ENCODE results near the gene IRF7. TPM values are rescaled to one million over a fixed set of nuclear protein-coding genes. Genes with fewer than 3 reads are reported as not detected.

The IRF7 gene
- total RNA-seq, 6 donors from 2014 or later: 32.6 to 123 (median 56.2) TPM

GRCh38 chr11:637333-637592, 21.5 kb upstream of the IRF7 start:
- H3K27me3 ChIP-seq: peaks cover 0 to 42% (median 21%) of the 10 kb centered on the region in 4 donors
- peaks cover 17 to 42% (median 27%) of the 10 kb centered on the region in 4 donors for H3K4me1 ChIP-seq
- no CpG with 5 or more reads among the region's 34 CpGs for WGBS, 2 donors
- H3K4me3 ChIP-seq: peak overlapping the region in 3 of 4 donors; percentile 28 to 35 (median 33)
- no peak overlapping the region for H3K27ac ChIP-seq
- DNase-seq: no peak
- H3K9me3 ChIP-seq: no peaks in the 10 kb centered on the region
- no peak for ATAC-seq (ENCODE audit: low FRiP score in 2 of 2)
- peaks cover 0 to 7% (median 0%) of the 10 kb centered on the region in 4 donors for H3K36me3 ChIP-seq
- TF ChIP-seq POLR2AphosphoS5 (IDR thresholded peaks at IDR 0.05) (no peak), EP300 (IDR thresholded peaks at IDR 0.05) (no peak), POLR2A (IDR thresholded peaks at IDR 0.05) (no peak)
- TF ChIP-seq, protein P1, sequence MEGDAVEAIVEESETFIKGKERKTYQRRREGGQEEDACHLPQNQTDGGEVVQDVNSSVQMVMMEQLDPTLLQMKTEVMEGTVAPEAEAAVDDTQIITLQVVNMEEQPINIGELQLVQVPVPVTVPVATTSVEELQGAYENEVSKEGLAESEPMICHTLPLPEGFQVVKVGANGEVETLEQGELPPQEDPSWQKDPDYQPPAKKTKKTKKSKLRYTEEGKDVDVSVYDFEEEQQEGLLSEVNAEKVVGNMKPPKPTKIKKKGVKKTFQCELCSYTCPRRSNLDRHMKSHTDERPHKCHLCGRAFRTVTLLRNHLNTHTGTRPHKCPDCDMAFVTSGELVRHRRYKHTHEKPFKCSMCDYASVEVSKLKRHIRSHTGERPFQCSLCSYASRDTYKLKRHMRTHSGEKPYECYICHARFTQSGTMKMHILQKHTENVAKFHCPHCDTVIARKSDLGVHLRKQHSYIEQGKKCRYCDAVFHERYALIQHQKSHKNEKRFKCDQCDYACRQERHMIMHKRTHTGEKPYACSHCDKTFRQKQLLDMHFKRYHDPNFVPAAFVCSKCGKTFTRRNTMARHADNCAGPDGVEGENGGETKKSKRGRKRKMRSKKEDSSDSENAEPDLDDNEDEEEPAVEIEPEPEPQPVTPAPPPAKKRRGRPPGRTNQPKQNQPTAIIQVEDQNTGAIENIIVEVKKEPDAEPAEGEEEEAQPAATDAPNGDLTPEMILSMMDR (IDR thresholded peaks at IDR 0.05): no peak

- Histone ChIP-seq H3K4me3 (peak within 1 kb of the TSS in 3 of 4 donors; percentile 28 to 35 (median 33)), H3K4me1 (peaks cover 17 to 42% (median 27%) of the 10 kb centered on the region in 4 donors), H3K27me3 (peaks cover 0 to 42% (median 21%) of the 10 kb centered on the region in 4 donors), H3K27ac (no peak within 1 kb of the TSS), H3K36me3 (peaks cover 0 to 2% (median 0%) of the 10 kb centered on the region in 4 donors), H3K9me3 (no peaks in the 10 kb centered on the region)
- peak in 1 of 2 donors; percentile 72 for ATAC-seq (ENCODE audit: low FRiP score in 2 of 2)
- 20 to 28% methylated on average over 37 to 64 of the region's 100 CpGs for WGBS, 2 donors
- TF ChIP-seq POLR2A (IDR thresholded peaks at IDR 0.05) (no peak), POLR2AphosphoS5 (IDR thresholded peaks at IDR 0.05) (no peak), EP300 (IDR thresholded peaks at IDR 0.05) (no peak)
- TF ChIP-seq, protein P1 (IDR thresholded peaks at IDR 0.05): no peak
- peak in 1 of 2 donors; percentile 89 for DNase-seq
Observed at GRCh38 chr11:636511-637332, 21.0 kb upstream of the IRF7 start, which contains the start of gene DRD4. TSS of gene DRD4 (plus strand) at chr11:637269. CDS start at chr11:637305, 36 bp downstream.

- H3K27ac ChIP-seq: no peak overlapping the region
- WGBS, 2 donors: 76 to 79% methylated on average over 13 to 22 of the region's 22 CpGs
- DNase-seq (no peak), ATAC-seq (ENCODE audit: low FRiP score in 2 of 2) (no peak)
- H3K36me3 ChIP-seq: no peaks in the 10 kb centered on the region
- no peaks in the 10 kb centered on the region for H3K9me3 ChIP-seq
- TF ChIP-seq POLR2A (IDR thresholded peaks at IDR 0.05) (no peak), POLR2AphosphoS5 (IDR thresholded peaks at IDR 0.05) (no peak), EP300 (IDR thresholded peaks at IDR 0.05) (no peak)
- H3K27me3 ChIP-seq: peaks cover 0 to 42% (median 21%) of the 10 kb centered on the region in 4 donors
- peaks cover 17 to 42% (median 27%) of the 10 kb centered on the region in 4 donors for H3K4me1 ChIP-seq
- no peak overlapping the region for H3K4me3 ChIP-seq
Observed at GRCh38 chr11:635945-636510, 20.3 kb upstream of the IRF7 start.

DNA sequence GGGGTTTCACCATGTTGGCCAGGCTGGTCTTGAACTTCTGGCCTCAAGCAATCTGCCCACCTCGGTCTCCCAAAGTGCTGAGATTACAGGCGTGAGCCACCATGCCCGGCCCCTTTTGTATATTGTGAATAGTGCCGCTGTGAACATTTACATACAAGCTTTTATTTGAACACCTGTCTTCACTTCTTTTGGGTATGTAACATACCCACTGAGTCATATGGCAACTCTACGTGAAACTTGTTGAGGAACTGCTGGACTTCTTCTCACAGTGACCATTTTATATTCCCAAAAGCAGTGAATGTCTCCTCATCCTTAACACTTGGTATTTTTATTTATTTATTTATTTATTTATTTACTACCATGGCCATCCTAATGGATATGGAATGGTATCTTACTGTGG, 15.1 kb upstream of the IRF7 start:
- ATAC-seq (ENCODE audit: low FRiP score in 2 of 2) (no peak), DNase-seq (no peak)
- H3K27ac ChIP-seq: no peak overlapping the region
- peaks cover 0 to 12% (median 1%) of the 10 kb centered on the region in 4 donors for H3K4me1 ChIP-seq
- TF ChIP-seq POLR2AphosphoS5 (IDR thresholded peaks at IDR 0.05): no peak
- TF ChIP-seq, protein P1 (IDR thresholded peaks at IDR 0.05): no peak
- TF ChIP-seq POLR2A (IDR thresholded peaks at IDR 0.05): no peak
- TF ChIP-seq EP300 (IDR thresholded peaks at IDR 0.05): no peak
- H3K4me3 ChIP-seq: no peak overlapping the region
- H3K9me3 ChIP-seq: no peaks in the 10 kb centered on the region
- WGBS, 2 donors: 92 to 96% methylated on average over 5 of the region's 5 CpGs
- H3K36me3 ChIP-seq: no peaks in the 10 kb centered on the region
- peaks cover 0 to 14% (median 9%) of the 10 kb centered on the region in 4 donors for H3K27me3 ChIP-seq

DNA sequence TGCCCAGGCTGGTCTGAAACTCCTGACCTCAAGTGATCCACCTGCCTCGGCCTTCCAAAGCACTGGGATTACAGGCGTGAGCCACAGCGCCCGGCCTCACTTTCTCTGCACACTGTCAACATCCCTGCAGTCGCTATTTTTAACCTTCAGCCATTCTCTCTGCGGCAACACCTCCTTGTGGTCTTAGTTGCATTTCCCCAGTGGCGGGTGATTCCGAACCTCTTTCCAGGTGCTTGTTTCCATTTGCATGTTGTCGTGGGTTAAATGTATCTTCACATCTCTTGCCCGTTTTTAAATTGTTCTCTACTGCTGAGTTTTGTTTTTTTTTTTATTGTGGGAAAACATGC, 13.5 kb upstream of the IRF7 start:
- peaks cover 0 to 15% (median 11%) of the 10 kb centered on the region in 4 donors for H3K27me3 ChIP-seq
- no peaks in the 10 kb centered on the region for H3K36me3 ChIP-seq
- DNase-seq (no peak), ATAC-seq (ENCODE audit: low FRiP score in 2 of 2) (no peak)
- H3K4me3 ChIP-seq: no peak overlapping the region
- H3K4me1 ChIP-seq: peaks cover 0 to 12% (median 1%) of the 10 kb centered on the region in 4 donors
- no peak overlapping the region for H3K27ac ChIP-seq
- H3K9me3 ChIP-seq: no peaks in the 10 kb centered on the region
- no peak for TF ChIP-seq POLR2A (IDR thresholded peaks at IDR 0.05)
- TF ChIP-seq, protein P1 (IDR thresholded peaks at IDR 0.05): no peak
- no peak for TF ChIP-seq POLR2AphosphoS5 (IDR thresholded peaks at IDR 0.05)
- 53 to 57% methylated on average over 10 of the region's 10 CpGs for WGBS, 2 donors
